ENCODE results near the gene PANK1.

Gene PANK1

GRCh38 chr10:89643812-89644690, 991 bp downstream of the PANK1 start (continued):
- TF ChIP-seq, protein P1, sequence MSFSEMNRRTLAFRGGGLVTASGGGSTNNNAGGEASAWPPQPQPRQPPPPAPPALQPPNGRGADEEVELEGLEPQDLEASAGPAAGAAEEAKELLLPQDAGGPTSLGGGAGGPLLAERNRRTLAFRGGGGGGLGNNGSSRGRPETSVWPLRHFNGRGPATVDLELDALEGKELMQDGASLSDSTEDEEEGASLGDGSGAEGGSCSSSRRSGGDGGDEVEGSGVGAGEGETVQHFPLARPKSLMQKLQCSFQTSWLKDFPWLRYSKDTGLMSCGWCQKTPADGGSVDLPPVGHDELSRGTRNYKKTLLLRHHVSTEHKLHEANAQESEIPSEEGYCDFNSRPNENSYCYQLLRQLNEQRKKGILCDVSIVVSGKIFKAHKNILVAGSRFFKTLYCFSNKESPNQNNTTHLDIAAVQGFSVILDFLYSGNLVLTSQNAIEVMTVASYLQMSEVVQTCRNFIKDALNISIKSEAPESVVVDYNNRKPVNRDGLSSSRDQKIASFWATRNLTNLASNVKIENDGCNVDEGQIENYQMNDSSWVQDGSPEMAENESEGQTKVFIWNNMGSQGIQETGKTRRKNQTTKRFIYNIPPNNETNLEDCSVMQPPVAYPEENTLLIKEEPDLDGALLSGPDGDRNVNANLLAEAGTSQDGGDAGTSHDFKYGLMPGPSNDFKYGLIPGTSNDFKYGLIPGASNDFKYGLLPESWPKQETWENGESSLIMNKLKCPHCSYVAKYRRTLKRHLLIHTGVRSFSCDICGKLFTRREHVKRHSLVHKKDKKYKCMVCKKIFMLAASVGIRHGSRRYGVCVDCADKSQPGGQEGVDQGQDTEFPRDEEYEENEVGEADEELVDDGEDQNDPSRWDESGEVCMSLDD (tag by site-specific recombination; IDR thresholded peaks at IDR 0.05): peak; percentile 41; the same call in 1 of the 2 replicates
- TF ChIP-seq ZNF157 (tag by site-specific recombination; IDR thresholded peaks at IDR 0.05): no peak
- no peak for TF ChIP-seq ZNF423 (tag by site-specific recombination; IDR thresholded peaks at IDR 0.05)
- TF ChIP-seq, protein P2, sequence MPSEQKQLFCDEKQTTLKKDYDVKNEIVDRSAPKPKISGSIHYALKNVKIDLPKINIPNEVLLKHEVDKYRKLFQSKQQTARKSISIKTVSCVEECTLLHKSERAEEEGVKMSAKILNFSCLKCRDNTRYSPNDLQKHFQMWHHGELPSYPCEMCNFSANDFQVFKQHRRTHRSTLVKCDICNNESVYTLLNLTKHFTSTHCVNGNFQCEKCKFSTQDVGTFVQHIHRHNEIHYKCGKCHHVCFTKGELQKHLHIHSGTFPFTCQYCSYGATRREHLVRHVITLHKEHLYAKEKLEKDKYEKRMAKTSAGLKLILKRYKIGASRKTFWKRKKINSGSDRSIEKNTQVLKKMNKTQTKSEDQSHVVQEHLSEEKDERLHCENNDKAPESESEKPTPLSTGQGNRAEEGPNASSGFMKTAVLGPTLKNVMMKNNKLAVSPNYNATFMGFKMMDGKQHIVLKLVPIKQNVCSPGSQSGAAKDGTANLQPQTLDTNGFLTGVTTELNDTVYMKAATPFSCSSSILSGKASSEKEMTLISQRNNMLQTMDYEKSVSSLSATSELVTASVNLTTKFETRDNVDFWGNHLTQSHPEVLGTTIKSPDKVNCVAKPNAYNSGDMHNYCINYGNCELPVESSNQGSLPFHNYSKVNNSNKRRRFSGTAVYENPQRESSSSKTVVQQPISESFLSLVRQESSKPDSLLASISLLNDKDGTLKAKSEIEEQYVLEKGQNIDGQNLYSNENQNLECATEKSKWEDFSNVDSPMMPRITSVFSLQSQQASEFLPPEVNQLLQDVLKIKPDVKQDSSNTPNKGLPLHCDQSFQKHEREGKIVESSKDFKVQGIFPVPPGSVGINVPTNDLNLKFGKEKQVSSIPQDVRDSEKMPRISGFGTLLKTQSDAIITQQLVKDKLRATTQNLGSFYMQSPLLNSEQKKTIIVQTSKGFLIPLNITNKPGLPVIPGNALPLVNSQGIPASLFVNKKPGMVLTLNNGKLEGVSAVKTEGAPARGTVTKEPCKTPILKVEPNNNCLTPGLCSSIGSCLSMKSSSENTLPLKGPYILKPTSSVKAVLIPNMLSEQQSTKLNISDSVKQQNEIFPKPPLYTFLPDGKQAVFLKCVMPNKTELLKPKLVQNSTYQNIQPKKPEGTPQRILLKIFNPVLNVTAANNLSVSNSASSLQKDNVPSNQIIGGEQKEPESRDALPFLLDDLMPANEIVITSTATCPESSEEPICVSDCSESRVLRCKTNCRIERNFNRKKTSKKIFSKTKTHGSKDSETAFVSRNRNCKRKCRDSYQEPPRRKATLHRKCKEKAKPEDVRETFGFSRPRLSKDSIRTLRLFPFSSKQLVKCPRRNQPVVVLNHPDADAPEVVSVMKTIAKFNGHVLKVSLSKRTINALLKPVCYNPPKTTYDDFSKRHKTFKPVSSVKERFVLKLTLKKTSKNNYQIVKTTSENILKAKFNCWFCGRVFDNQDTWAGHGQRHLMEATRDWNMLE (tag by site-specific recombination; conservative IDR thresholded peaks at IDR 0.05; ENCODE audit: low read depth): no peak
- no peak for TF ChIP-seq ZNF292 (tag by site-specific recombination; IDR thresholded peaks at IDR 0.05; ENCODE audit: borderline replicate concordance, low read depth)
- TF ChIP-seq ZNF707 (tag by site-specific recombination; IDR thresholded peaks at IDR 0.05): no peak
- TF ChIP-seq RBAK (tag by site-specific recombination; IDR thresholded peaks at IDR 0.05): no peak
- TF ChIP-seq, protein P3, sequence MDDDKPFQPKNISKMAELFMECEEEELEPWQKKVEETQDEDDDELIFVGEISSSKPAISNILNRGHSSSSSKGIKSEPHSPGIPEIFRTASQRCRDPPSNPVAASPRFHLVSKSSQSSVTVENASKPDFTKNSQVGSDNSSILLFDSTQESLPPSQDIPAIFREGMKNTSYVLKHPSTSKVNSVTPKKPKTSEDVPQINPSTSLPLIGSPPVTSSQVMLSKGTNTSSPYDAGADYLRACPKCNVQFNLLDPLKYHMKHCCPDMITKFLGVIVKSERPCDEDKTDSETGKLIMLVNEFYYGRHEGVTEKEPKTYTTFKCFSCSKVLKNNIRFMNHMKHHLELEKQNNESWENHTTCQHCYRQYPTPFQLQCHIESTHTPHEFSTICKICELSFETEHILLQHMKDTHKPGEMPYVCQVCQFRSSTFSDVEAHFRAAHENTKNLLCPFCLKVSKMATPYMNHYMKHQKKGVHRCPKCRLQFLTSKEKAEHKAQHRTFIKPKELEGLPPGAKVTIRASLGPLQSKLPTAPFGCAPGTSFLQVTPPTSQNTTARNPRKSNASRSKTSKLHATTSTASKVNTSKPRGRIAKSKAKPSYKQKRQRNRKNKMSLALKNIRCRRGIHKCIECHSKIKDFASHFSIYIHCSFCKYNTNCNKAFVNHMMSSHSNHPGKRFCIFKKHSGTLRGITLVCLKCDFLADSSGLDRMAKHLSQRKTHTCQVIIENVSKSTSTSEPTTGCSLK (tag by site-specific recombination; IDR thresholded peaks at IDR 0.05): no peak
- no peak for TF ChIP-seq ZNF366 (tag by site-specific recombination; conservative IDR thresholded peaks at IDR 0.05)
- TF ChIP-seq ZNF785 (tag by site-specific recombination; IDR thresholded peaks at IDR 0.05): no peak
- no peak for TF ChIP-seq ZNF10 (tag by site-specific recombination; IDR thresholded peaks at IDR 0.05)
- TF ChIP-seq ZNF18 (tag by site-specific recombination; IDR thresholded peaks at IDR 0.05): peak; percentile 77
- no peak for TF ChIP-seq ZNF24 (tag by site-specific recombination; IDR thresholded peaks at IDR 0.05)
- no peak for TF ChIP-seq ZFP69B (tag by site-specific recombination; IDR thresholded peaks at IDR 0.05)
- TF ChIP-seq ZNF585B (tag by site-specific recombination; IDR thresholded peaks at IDR 0.05): no peak
- TF ChIP-seq ZNF596 (tag by site-specific recombination; IDR thresholded peaks at IDR 0.05): peak; percentile 83
- no peak for TF ChIP-seq ZFP3 (tag by site-specific recombination; IDR thresholded peaks at IDR 0.05; ENCODE audit: low read depth)
- peak; percentile 29; the same call in 1 of the 2 replicates for TF ChIP-seq KLF1 (tag by site-specific recombination; IDR thresholded peaks at IDR 0.05)
- TF ChIP-seq BCL11B (tag by site-specific recombination; IDR thresholded peaks at IDR 0.05; ENCODE audit: low read depth): peak; percentile 85
- TF ChIP-seq ZNF624 (tag by site-specific recombination; IDR thresholded peaks at IDR 0.05): no peak
- no peak for TF ChIP-seq ZBTB21 (tag by site-specific recombination; IDR thresholded peaks at IDR 0.05)
- TF ChIP-seq ZNF2 (tag by site-specific recombination; IDR thresholded peaks at IDR 0.05): 0 out of 2 replicates have a peak, but pooled peaks have one; percentile 35
- no peak for TF ChIP-seq ZNF510 (tag by site-specific recombination; IDR thresholded peaks at IDR 0.05; ENCODE audit: insufficient replicate concordance)
- TF ChIP-seq ZNF561 (tag by site-specific recombination; IDR thresholded peaks at IDR 0.05; ENCODE audit: borderline replicate concordance): peak; percentile 17; the same call in 1 of the 2 replicates
- no peak for TF ChIP-seq ZNF112 (tag by site-specific recombination; IDR thresholded peaks at IDR 0.05)
- TF ChIP-seq KLF7 (tag by site-specific recombination; IDR thresholded peaks at IDR 0.05; ENCODE audit: borderline replicate concordance): peak; percentile 49; the same call in 1 of the 2 replicates
- TF ChIP-seq, protein P4, sequence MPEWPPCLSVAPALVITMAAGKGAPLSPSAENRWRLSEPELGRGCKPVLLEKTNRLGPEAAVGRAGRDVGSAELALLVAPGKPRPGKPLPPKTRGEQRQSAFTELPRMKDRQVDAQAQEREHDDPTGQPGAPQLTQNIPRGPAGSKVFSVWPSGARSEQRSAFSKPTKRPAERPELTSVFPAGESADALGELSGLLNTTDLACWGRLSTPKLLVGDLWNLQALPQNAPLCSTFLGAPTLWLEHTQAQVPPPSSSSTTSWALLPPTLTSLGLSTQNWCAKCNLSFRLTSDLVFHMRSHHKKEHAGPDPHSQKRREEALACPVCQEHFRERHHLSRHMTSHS (tag by site-specific recombination; IDR thresholded peaks at IDR 0.05): no peak
- TF ChIP-seq ZBTB48 (tag by site-specific recombination; IDR thresholded peaks at IDR 0.05): peak; percentile 87

All from HEK293 (cell line).